ENCODE results near the gene GPR82. TPM values are rescaled to one million over a fixed set of nuclear protein-coding genes. Genes with fewer than 3 reads are reported as not detected.

Gene GPR82
- total RNA-seq, 4 donors from 2014 or later = 0.29 to 0.30 TPM; not detected in 2

- Histone ChIP-seq H3K4me3 (no peak overlapping the region), H3K27ac (no peak overlapping the region), H3K36me3 (no peaks in the 10 kb centered on the region), H3K9me3 (no peaks in the 10 kb centered on the region), H3K27me3 (no peaks in the 10 kb centered on the region), H3K4me1 (no peaks in the 10 kb centered on the region)
- no peak for TF ChIP-seq CTCF (IDR thresholded peaks at IDR 0.05)
- no peak for TF ChIP-seq POLR2A (IDR thresholded peaks at IDR 0.05)
- DNase-seq = no peak
- intact Hi-C loops (cut with DNase I; ENCODE audit: low total_unique reads) = no loop called here
These were observed 3.7 kb upstream of the GPR82 start for GRCh38 chrX:41720125-41720779.

- H3K36me3 ChIP-seq = no peaks in the 10 kb centered on the region
These were observed 2.4 kb upstream of the GPR82 start for GRCh38 chrX:41721590-41721989.

GRCh38 chrX:41722214-41722613 is 1.8 kb upstream of the GPR82 start:
- intact Hi-C loops (cut with DNase I; ENCODE audit: low total_unique reads) = no loop called here
- Histone ChIP-seq H3K36me3 (no peaks in the 10 kb centered on the region), H3K4me1 (no peaks in the 10 kb centered on the region), H3K27me3 (no peaks in the 10 kb centered on the region), H3K27ac (no peak overlapping the region), H3K9me3 (no peaks in the 10 kb centered on the region), H3K4me3 (no peak overlapping the region)
- DNase-seq = no peak
- no peak for TF ChIP-seq POLR2A (IDR thresholded peaks at IDR 0.05)
- no peak for TF ChIP-seq CTCF (IDR thresholded peaks at IDR 0.05)

More at GRCh38 chrX:41721590-41721989, 2.4 kb upstream of the GPR82 start:
- H3K27ac ChIP-seq = no peak overlapping the region
- no peak overlapping the region for H3K4me3 ChIP-seq
- H3K9me3 ChIP-seq = no peaks in the 10 kb centered on the region
- DNase-seq = no peak
- TF ChIP-seq CTCF (IDR thresholded peaks at IDR 0.05) (no peak), POLR2A (IDR thresholded peaks at IDR 0.05) (no peak)
- intact Hi-C loops (cut with DNase I; ENCODE audit: low total_unique reads) = no loop called here
- H3K27me3 ChIP-seq = no peaks in the 10 kb centered on the region
- H3K4me1 ChIP-seq = no peaks in the 10 kb centered on the region

- Histone ChIP-seq H3K27me3 (no peaks in the 10 kb centered on the region), H3K9me3 (no peaks in the 10 kb centered on the region), H3K4me3 (no peak overlapping the region), H3K36me3 (no peaks in the 10 kb centered on the region), H3K4me1 (no peaks in the 10 kb centered on the region), H3K27ac (no peak overlapping the region)
- no peak for DNase-seq
- TF ChIP-seq POLR2A (IDR thresholded peaks at IDR 0.05) = no peak
- TF ChIP-seq CTCF (IDR thresholded peaks at IDR 0.05) = no peak
- intact Hi-C loops (cut with DNase I; ENCODE audit: low total_unique reads) = no loop called here
These were observed 964 bp upstream of the GPR82 start for GRCh38 chrX:41722816-41723618.

- DNase-seq = no peak
- peaks cover 0 to 5% of the 10 kb centered on the region in 2 donors for H3K27me3 ChIP-seq
- no peaks in the 10 kb centered on the region for H3K36me3 ChIP-seq
- TF ChIP-seq CTCF (IDR thresholded peaks at IDR 0.05) (no peak), POLR2A (IDR thresholded peaks at IDR 0.05) (no peak)
- no peaks in the 10 kb centered on the region for H3K9me3 ChIP-seq
- no peaks in the 10 kb centered on the region for H3K4me1 ChIP-seq
- H3K4me3 ChIP-seq = no peak overlapping the region
- intact Hi-C loops (cut with DNase I; ENCODE audit: low total_unique reads) = no loop called here
- H3K27ac ChIP-seq = no peak overlapping the region
These were observed 4.1 kb downstream of the GPR82 start for GRCh38 chrX:41728125-41728524.
